Adipose tissue (tissue), 3 donors: ENCODE results near the gene CRYBB3. TPM values are rescaled to one million over a fixed set of nuclear protein-coding genes. Genes with fewer than 3 reads are reported as not detected.
"Not testable (repeated sequence)": the region's sequence is repeated elsewhere in the genome, so short reads cannot be mapped to it uniquely, and the experiment has no call there.

ENCODE experiments used
- H3K27ac ChIP-seq: one replicate; pipeline ENCODE4 v1.5.1; 2013; ENCODE audit warnings: low read depth, low read length
- WGBS, 3 donors: extraction: QIAGEN DNeasy Blood & Tissue Kit; methylation state at CpG; one replicate each; pipeline ENCODE4 v1.1.7; 2013; 5-methylcytosine and 5-hydroxymethylcytosine counted together
- polyA plus RNA-seq, 3 donors: library from polyadenylated mRNA; stranded (reverse); fragments of 200-250 nt; gene quantifications; one replicate each; pipeline ENCODE4 v1.2.3, GENCODE V29; 2013
- donor health status: healthy with polysubstance abuse.
- donor health status: Bipolar disorder and iron deficiency.
- donor health status: healthy.

CRYBB3 gene
- polyA plus RNA-seq, 3 donors, result 0.17 TPM; not detected in 2

GRCh38 chr22:25172153-25172552 is 27.5 kb upstream of the CRYBB3 start:
- WGBS, 3 donors, result 53 to 62% (median 54%) methylated on average over 5 of the region's 5 CpGs
- H3K27ac ChIP-seq, result no peak overlapping the region

GRCh38 chr22:25174156-25174887 is 25.3 kb upstream of the CRYBB3 start:
- WGBS, 3 donors, result 90 to 93% (median 91%) methylated on average over 13 of the region's 13 CpGs
- H3K27ac ChIP-seq, result no peak overlapping the region

GRCh38 chr22:25174888-25175411 is 24.7 kb upstream of the CRYBB3 start:
- H3K27ac ChIP-seq, result no peak overlapping the region
- 81 to 86% (median 81%) methylated on average over 6 of the region's 6 CpGs for WGBS, 3 donors

GRCh38 chr22:25176175-25176574 is 23.5 kb upstream of the CRYBB3 start:
- 93 to 94% (median 93%) methylated on average over 6 of the region's 6 CpGs for WGBS, 3 donors
- H3K27ac ChIP-seq, result no peak overlapping the region

GRCh38 chr22:25176799-25177198 is 22.9 kb upstream of the CRYBB3 start:
- H3K27ac ChIP-seq, result no peak overlapping the region

GRCh38 chr22:25177226-25177625 is 22.4 kb upstream of the CRYBB3 start:
- 91 to 92% (median 91%) methylated on average over 13 of the region's 13 CpGs for WGBS, 3 donors
- H3K27ac ChIP-seq, result no peak overlapping the region

More at GRCh38 chr22:25176799-25177198, 22.9 kb upstream of the CRYBB3 start:
- WGBS, 3 donors, result 88 to 91% (median 90%) methylated on average over 3 of the region's 3 CpGs

GRCh38 chr22:25177895-25178294 is 21.8 kb upstream of the CRYBB3 start:
- WGBS, 3 donors, result 88 to 89% (median 88%) methylated on average over 9 of the region's 9 CpGs
- H3K27ac ChIP-seq, result no peak overlapping the region

GRCh38 chr22:25178348-25178747 is 21.3 kb upstream of the CRYBB3 start:
- WGBS, 3 donors, result 80 to 89% (median 87%) methylated on average over 6 of the region's 6 CpGs
- not testable (repeated sequence) for H3K27ac ChIP-seq

GRCh38 chr22:25178869-25179631 is 20.6 kb upstream of the CRYBB3 start:
- H3K27ac ChIP-seq, result not testable (repeated sequence)
- WGBS, 3 donors, result 70 to 81% (median 81%) methylated on average over 40 to 49 of the region's 63 CpGs

GRCh38 chr22:25182131-25183110 is 17.2 kb upstream of the CRYBB3 start:
- WGBS, 3 donors, result 75 to 81% (median 78%) methylated on average over 9 to 10 of the region's 10 CpGs
- no peak overlapping the region for H3K27ac ChIP-seq

GRCh38 chr22:25183949-25184619 is 15.6 kb upstream of the CRYBB3 start:
- no peak overlapping the region for H3K27ac ChIP-seq
- WGBS, 3 donors, result 84 to 91% (median 90%) methylated on average over 12 of the region's 12 CpGs

- H3K27ac ChIP-seq, result no peak overlapping the region
- 83 to 94% (median 86%) methylated on average over 3 of the region's 3 CpGs for WGBS, 3 donors
Measured at GRCh38 chr22:25186140-25186539, 13.5 kb upstream of the CRYBB3 start.

GRCh38 chr22:25187469-25187868 is 12.2 kb upstream of the CRYBB3 start:
- H3K27ac ChIP-seq, result no peak overlapping the region
- 83 to 89% (median 84%) methylated on average over 6 of the region's 6 CpGs for WGBS, 3 donors

- 83 to 88% (median 83%) methylated on average over 12 of the region's 12 CpGs for WGBS, 3 donors
- no peak overlapping the region for H3K27ac ChIP-seq
Measured at GRCh38 chr22:25192406-25192805, 7.3 kb upstream of the CRYBB3 start.

- WGBS, 3 donors, result 68 to 92% (median 70%) methylated on average over 4 of the region's 4 CpGs
- H3K27ac ChIP-seq, result no peak overlapping the region
Measured at GRCh38 chr22:25193130-25193529, 6.5 kb upstream of the CRYBB3 start.

- 72 to 75% (median 72%) methylated on average over 3 of the region's 3 CpGs for WGBS, 3 donors
Measured at GRCh38 chr22:25193548-25193947, 6.1 kb upstream of the CRYBB3 start.

GRCh38 chr22:25196326-25196725 is 3.3 kb upstream of the CRYBB3 start:
- H3K27ac ChIP-seq, result no peak overlapping the region
- WGBS, 3 donors, result 88 to 93% (median 89%) methylated on average over 5 of the region's 5 CpGs

More at GRCh38 chr22:25193548-25193947, 6.1 kb upstream of the CRYBB3 start:
- H3K27ac ChIP-seq, result no peak overlapping the region

GRCh38 chr22:25197340-25197739 is 2.3 kb upstream of the CRYBB3 start:
- no peak overlapping the region for H3K27ac ChIP-seq
- 88 to 90% (median 89%) methylated on average over 4 of the region's 4 CpGs for WGBS, 3 donors
